AG08395 (cell line): ENCODE measurements around the gene ABHD1.
"Not testable (repeated sequence)": the region's sequence is repeated elsewhere in the genome, so short reads cannot be mapped to it uniquely, and the experiment has no call there.

ENCODE experiments used
- DNase-seq: peaks from one replicate; pipeline ENCODE4 v3.0.0; 2012; ENCODE audit warnings: mixed read lengths, low spot score

Gene ABHD1

DNA sequence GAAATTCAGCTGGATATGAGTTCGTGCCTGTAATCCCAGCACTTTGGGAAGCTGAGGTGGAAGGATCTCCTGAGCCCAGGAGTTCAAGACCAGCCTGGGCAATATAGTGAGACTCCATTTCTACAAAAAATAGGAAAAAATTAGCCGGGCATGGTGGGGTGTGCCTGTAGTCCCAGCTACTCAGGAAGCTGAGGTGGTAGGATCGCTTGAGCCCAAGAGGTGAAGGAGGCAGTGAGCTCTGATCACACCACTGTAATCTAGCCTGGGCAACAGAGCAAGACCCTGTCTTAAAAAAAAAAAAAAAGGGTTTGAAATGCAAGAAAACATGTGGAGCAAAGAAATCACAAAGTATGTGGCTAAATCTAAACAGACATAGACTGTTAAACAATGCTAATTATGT is 14.5 kb upstream of the ABHD1 start:
- no peak for DNase-seq

DNA sequence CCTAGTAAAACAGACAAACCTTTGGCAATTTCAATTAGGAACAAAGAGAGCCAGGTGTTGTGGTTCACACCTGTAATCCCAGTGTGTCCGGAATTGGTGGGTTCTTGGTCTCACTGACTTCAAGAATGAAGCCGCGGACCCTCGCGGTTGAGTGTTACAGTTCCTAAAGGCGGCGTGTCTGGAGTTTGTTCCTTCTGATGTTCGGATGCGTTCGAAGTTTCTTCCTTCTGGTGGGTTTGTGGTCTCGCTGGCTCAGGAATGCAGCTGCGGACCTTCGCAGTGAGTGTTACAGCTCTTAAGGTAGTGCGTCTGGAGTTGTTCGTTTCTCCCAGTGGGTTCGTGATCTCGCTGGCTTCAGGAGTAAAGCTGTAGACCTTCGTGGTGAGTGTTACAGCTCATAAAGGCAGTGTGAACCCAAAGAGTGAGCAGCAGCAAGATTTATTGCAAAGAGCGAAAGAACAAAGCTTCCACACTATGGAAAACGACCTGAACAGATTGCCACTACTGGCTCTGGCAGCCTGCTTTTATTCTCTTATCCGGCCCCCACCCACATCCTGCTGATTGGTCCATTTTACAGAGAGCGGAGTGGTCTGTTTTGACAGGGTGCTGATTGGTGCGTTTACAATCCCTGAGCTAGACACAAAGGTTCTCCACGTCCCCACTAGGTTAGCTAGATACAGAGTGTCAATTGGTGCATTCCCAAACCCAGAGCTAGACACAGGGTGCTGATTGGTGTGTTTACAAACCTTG is 12.8 kb upstream of the ABHD1 start:
- DNase-seq = not testable (repeated sequence)

DNA sequence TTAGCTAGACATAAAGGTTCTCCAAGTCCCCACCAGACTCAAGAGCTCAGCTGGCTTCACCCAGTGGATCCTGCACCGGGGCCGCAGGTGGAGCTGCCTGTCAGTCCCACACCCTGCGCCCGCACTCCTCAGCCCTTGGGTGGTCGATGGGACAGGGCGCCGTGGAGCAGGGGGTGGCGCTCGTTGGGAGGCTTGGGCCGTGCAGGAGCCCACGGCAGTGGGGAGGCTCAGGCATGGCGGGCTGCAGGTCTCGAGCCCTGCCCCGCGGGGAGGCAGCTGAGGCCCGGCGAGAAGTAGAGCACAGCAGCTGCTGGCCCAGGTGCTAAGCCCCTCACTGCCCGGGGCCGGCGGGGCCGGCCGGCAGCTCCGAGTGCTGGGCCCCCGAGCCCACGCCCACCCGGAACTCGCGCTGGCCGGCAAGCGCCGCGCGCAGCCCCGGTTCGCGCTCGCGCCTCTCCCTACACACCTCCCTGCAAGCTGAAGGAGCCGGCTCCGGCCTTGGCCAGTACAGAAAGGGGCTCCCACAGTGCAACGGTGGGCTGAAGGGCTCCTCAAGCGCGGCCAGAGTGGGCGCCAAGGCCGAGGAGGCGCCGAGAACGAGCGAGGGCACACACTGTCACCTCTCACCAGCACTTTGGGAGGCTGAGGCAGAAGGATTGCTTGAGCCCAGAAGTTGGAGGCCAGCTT is 12.1 kb upstream of the ABHD1 start:
- DNase-seq = not testable (repeated sequence)

DNA sequence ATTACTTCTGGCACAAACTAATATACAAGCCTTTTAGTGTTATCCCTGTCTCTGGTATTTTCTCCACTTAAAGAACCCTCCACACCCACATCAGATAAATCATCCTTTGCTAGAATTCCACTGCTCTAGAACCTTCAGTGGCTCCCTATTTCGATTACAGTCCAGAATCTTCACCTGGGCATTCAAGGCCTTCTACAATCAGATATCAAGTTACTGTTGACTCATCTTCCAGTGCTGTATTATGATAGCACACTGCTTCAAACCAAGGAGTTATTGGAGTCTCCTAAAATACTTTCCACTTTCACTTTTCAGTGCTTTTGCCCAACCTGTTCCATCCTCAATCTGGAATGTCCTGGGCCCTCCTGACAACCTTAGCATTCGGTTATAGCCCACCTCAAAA is 8.1 kb upstream of the ABHD1 start:
- no peak for DNase-seq

DNA sequence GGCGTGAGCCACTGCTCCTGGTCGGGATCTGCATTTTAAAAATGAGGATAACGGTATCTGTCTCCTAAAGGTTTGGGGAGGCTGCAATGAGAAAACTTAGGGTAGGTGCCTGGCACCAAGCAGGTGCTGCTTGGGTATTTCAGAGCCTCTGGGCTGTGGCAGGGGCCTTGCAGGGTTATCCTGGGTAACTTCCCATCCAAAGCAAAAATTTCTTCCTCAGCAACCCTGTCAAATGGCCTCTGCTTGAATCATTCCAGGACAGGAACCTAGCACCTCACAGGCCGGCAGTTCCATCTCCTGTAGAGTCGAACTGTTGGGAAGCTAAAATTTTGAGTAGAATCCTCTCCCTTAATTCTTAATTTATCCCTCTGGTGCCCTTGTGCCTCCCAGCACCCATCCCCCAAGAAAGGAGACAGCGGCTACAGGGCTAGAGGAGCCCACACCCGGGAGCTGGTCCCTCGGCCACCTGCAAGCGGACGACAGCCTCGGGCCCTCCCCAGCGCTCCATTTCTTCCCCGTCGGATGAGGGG is 5.6 kb upstream of the ABHD1 start:
- no peak for DNase-seq

DNA sequence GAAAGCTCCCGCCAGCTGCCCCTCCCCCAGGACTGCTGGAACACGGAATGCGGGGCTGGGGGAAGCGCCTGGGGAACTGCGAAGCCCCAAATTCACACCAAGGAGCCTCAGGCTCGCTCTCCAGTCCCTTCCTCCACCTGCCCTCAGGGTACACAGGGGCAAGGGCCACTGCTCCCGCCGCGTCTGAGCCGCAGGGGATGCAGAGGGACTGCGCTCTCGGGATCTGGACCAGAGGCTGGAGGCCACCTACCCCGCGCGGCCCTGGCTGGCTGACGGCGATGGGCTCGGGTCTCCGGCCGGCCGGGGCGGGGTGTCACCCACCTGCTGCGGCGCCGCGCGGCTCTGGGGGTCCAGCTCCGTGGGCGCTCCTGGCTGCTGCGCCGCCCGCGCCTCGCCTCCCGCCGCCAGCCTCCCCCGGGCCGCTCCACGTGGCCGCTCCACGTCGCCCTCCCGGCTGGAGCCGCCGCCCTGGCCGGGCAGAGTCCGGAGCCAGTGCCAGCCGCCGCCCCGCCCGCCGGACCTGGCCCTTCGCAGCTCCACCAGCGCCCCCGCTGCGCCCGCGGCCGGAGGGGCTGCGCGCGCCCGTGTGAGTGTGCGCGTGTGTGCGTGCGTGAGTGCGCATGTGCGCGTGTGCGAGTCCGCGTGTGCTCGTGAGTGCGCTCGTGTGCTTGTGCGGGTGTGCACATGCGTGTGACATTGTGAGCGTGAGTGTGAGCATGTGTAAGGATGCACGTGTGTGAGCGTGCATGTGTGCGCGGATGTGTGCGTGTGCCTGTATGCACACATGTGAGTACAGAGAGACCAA is 4.9 kb upstream of the ABHD1 start, which contains the start of gene CGREF1:
TSS of gene CGREF1 (minus strand) at position 604 of the 805 bp plus-strand sequence. CDS start 14,762 bp downstream, outside the sequence.
- peak; percentile 35 for DNase-seq

DNA sequence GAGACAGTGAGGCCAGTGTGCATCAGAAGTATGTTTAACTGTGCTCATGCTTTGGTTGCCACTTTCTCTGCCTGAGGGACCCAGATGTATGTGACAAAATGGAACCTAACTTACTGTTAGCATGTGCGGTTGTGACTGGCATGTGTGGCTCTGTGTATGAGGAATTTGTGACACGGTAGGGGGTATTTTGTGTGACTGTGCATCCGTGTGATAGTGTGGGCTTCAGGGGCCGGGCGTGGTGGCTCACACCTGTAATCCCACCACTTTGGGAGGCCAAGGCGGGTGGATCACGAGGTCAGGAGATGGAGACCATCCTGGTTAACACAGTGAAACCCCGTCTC is 4.3 kb upstream of the ABHD1 start:
- DNase-seq = not testable (repeated sequence)

DNA sequence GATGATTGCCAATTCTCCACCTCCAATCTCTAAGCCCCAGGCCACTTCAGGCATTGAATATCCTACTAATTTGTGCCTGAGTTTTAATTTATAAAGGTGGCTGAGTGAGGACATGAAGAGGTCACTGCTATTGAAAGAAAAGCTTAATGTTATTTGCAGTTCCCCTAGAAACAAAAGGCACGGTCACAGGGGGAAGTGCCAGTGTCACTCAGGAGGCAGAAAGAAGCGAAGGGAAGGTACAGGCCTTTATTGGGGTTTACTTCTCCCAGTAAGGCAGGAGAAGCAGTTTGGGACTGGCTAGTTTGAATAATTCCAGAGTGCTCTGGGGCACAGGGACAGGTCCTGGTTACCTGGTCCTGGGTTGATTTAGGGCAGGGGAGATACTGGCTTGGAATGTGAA is 1.7 kb upstream of the ABHD1 start:
- no peak for DNase-seq

DNA sequence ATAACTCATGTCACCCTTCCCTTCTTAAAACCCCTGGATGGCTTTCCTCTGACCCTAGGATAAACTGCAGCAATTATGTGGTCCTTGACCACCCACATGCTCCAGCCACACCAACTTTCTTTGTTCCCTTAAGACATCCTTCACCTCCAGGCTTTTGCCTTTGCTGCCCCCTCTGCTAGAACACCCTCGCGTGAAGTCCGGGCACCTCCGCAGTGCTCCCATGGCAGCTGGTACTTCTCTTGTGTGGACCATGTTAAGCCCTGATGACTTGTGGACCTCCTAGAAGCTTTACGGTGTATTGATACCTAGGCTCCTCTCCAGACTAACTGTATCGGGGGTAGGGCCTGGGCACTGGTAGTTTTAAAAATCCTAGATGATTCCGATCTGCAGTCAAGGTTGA is 824 bp upstream of the ABHD1 start:
- no peak for DNase-seq

DNA sequence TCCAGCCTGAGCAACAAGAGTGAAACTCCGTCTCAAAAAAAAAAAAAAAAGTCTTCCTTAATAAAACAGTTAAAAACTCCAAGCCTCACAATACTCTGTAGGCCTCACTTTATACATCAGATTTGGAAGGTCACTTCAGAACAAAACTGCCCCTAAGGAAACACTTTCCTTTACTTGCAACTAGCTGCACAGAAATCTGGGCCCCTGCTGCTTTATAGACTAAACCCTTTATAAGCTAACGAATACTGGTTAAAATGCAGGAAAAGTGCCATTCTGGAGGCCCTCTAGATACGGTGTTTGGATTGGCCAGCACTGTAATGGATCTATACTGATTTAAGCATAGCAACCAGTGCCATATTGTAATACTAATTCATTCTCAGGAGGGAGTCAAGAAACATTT is 1.5 kb downstream of the ABHD1 start:
- no peak for DNase-seq

DNA sequence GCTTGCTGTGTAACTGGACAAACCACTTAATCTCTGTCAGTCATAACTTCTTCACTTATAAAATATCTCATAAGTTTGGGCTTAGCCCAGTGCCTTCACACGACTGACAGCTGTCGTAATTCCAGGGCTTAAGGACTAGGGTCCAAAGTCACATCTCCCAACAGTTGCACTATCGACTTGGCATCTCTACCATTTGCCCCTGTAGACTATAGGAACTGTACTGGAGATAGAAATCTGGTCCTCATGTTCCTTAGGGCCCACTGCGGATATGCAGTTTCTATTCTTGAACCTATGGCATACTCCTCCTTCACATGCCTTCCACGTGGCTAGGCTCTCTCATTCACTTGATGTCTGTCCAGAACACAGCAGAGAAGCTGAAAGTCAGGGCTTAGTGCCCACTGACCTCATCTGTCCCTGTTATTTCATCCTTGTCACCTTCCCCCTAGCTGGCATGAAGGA is 2.7 kb downstream of the ABHD1 start:
- no peak for DNase-seq

DNA sequence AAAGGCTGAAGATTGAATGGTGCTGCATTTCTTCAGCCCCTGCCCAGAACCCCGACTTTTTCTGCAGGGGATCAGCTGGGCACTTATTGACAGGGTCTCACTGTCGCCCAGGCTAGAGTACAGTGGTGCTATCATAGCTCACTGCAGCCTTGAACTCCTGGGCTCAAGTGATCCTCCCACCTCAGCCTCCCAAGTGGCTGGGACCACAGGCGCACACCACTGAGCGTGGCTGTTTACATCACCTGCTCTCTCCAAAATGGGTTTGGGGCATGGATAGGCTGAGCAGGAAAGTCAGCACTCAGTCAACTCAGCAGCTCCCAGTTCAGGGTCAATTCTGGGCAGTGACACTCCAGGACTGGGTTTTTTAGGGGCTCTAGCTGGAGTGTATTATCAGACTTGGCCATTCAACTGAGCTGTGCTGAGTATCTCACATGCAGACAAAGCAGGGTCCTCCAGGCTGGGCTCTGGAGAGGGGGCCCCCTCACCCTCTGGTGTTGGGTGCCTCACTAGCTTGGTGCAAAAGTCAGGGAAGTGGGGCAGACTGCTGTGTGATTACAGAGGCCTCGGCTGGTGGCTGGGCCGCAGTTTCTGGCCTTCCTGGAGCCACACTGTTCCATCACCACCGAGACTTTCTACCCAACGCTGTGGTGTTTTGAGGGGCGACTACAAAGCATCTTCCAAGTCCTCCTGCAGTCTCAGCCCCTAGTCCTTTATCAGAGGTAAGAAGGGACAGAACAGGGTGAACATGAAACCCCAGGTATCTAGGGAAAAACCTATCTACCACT is 4.5 kb downstream of the ABHD1 start:
- DNase-seq = no peak

DNA sequence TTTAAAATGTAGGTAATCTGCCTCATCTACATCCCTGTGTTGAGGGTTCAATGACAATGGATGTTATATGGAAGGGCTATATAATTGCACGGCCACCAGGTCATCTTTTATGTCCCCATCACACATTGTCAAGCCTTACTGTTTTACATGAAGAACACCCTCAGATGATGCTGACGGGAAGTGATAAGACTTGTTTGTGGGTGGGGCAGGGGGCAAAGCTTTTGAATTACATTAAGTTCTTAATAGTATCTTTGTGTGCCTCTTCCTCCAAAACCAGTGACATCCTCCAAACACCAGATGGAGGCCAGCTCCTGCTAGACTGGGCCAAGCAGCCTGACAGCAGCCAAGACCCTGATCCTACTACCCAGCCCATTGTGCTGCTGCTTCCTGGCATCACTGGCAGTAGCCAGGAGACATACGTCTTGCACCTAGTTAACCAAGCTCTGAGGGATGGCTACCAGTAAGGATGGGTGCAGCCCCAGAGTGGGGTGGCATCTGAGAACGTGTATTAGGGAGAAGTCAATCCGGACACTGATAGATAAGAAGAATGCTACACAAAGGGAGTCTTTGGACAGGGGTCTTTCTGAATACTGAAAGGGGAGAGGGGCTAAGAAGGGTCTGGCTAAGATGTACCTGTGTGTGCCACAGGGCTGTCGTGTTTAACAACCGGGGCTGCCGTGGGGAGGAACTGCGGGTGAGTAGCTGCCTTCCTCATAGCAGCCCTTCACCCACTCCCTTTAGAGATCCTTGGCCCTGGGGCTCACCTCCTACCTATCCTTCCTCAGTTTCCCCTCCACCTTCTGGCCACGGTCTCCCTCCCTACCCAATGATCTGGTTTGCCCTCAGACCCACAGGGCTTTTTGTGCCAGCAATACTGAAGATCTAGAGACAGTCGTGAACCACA is 5.3 kb downstream of the ABHD1 start:
- DNase-seq = no peak

DNA sequence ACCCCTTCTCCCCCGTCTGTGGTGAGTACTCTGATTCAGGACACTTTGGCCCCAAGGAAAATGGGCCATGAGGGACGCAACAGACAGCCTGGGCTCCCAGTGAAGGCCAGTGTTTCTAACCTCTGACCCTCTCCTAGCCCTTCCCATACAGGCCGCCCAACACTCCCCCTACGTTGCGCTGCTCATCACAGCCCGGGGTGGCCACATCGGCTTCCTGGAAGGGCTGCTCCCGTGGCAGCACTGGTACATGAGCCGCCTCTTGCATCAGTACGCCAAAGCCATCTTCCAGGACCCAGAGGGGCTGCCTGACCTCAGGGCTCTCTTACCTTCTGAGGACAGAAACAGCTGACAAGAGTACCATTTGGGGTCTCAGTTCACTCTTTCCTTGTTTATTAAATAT is 6.8 kb downstream of the ABHD1 start:
- no peak for DNase-seq

DNA sequence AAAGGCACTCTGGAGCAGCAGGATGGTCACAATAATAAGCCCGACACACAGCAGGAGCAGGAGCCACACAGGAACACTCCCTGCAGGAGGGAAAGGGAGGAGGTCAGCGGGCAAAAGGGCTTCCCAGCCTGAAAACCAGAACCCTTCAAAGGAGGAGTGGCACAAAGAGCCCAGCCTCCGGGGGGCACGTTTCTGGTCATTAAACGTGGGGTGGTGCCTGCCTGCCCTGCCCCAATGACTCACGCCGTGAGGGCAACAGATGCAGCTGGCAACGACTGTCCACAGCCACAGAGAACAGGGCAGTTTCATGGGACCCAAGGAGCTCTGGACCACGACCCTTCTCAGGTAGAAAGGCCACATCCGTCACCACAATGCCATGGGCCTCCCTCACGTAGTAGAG is 7.8 kb downstream of the ABHD1 start:
- DNase-seq = no peak

DNA sequence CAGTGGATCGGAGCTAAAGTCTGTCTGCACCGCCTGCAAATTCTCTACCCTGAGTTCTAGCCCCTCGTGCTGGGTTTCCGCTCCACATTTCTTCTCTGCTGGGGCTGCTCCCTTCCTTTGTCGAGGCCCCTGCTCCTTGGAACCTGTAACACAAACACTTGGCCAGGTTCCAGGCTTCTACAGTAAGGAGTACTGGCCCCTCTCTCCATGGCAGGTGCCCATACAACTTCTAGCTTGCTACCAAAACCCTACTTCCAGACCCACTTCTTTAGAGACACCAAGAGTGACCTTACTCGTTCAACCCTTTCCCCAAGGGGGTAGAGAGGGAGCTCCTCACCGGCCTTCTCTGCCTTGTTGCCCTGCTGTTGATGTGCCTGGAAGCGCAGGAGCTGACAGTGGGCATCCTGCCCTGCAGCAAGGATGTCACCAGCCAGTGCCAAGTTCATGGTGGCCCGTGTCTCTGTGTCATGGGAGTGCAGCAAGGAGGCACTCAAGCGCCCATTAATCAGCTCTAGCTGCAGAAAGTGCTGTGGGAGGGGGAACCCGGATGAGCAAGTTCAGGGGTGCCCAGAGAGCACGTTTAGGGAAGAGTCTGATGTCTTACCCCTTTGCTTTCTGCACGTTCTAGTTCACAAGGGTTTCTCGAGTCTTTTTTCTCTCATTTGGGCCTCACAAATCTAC is 9.7 kb downstream of the ABHD1 start:
- DNase-seq = no peak

DNA sequence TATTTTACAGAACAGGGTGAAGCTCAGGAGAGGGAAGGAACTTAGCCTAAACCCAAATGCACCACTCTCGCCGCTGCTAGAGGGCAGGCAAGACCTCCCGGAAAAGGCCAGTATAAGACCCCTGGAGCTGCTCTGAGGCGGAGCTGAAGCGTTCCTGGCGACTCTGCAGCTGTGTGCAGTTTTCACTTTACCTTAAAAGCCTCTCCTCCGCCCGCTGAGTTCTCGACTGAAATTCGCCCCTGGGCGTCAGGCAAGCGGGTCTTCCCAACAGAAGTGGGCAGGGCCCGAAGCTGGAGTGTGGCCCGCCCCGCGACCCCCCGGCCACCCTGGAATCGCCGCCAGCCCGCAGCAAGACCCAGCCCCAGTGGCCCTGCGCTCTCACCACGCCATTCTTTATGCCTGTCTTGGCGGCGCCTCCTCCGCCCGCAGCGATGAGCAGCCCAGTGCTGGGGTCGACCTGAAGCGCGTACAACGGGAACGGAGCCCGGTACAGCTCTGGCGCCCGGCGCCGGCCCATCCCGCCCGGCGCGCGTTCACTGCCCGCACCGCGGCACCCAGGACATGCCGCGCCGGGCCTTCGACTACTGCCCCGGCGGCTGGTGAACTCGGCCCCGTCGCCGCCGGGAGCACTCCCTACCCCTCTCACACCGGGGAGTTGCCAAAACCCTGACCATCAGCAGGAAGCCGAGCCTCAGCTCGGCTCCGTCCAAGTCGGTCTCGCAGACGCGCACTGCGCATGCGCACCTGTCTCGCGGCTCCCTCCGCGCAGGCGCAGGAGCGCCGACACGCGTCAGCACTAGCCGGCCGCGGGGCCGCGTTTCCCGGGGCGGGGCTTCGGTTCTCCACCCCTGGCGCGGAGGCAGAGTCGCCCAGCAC is 10.5 kb downstream of the ABHD1 start, which contains the start of gene PREB:
TSS of gene PREB (minus strand) at position 732 of the 876 bp plus-strand sequence. CDS start at position 517, 215 bp downstream.
- peak; percentile 100 for DNase-seq

DNA sequence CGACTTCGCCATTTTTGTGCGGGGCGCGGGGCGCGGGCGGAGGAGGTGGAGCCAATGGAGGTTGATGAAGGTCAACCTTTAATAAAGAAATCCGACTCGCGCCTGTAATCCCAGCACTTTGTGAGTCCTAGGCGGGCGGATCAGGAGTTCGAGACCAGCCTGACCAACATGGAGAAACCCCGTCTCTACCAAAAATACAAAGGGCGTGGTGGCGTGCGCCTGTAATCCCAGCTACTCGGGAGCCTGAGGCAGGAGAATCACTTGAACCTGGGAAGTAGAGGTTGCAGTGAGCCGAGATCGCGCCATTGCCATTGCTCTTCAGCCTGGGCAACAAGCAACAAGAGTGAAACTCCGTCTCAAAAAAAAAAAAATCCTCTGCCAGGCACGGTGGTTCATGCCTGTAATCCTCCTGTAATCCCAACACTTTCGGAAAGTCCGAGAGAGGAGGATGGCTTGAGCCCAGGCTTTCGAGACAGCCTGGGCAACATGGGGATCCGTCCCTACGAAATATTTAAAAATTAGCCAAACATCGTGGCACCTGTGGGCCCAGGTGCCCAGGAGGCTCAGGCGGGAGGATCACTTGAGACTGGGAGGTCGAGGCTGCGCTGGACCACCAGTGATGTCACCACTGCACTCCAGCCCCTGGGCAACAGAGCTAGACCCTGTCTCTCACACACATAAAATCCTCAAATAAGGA is 11.3 kb downstream of the ABHD1 start:
- no peak for DNase-seq
